Myocyte (in vitro differentiated cells): Measurements from ENCODE around the gene CYP19A1. TPM values are rescaled to one million over a fixed set of nuclear protein-coding genes. Genes with fewer than 3 reads are reported as not detected.

Experiments
- DNase-seq: peaks from one replicate; pipeline ENCODE4 v3.0.0-alpha.2; 2012; ENCODE audit warnings: low read depth
- total RNA-seq: library from RNA; depleted of rRNA; stranded (reverse); fragments of >200 nt; gene quantifications from 2 replicates; pipeline ENCODE4 v1.2.3, GENCODE V29; 2014

CYP19A1 gene
- total RNA-seq, 1 donor from 2014 or later = 5.8 TPM

GRCh38 chr15:51299187-51300015, 39.0 kb downstream of the CYP19A1 start:
- peak; percentile 82 for DNase-seq

GRCh38 chr15:51298620-51299019, 39.8 kb downstream of the CYP19A1 start:
- DNase-seq = no peak

- no peak for DNase-seq
These were observed 47.7 kb downstream of the CYP19A1 start for GRCh38 chr15:51290720-51291119.

GRCh38 chr15:51289290-51289689, 49.1 kb downstream of the CYP19A1 start:
- DNase-seq = no peak

- peak; percentile 57 for DNase-seq
These were observed 50.0 kb downstream of the CYP19A1 start for GRCh38 chr15:51288143-51289065.

GRCh38 chr15:51286816-51287215, 51.6 kb downstream of the CYP19A1 start:
- no peak for DNase-seq

GRCh38 chr15:51285399-51285798, 53.0 kb downstream of the CYP19A1 start:
- no peak for DNase-seq

GRCh38 chr15:51284871-51285270, 53.5 kb downstream of the CYP19A1 start:
- DNase-seq = no peak

GRCh38 chr15:51283026-51283425, 55.4 kb downstream of the CYP19A1 start:
- DNase-seq = no peak

- peak; percentile 34 for DNase-seq
These were observed 56.2 kb downstream of the CYP19A1 start for GRCh38 chr15:51282241-51282640.

- peak; percentile 80 for DNase-seq
These were observed 56.9 kb downstream of the CYP19A1 start for GRCh38 chr15:51281368-51281967.

- no peak for DNase-seq
These were observed 57.6 kb downstream of the CYP19A1 start for GRCh38 chr15:51280838-51281237.

- no peak for DNase-seq
These were observed 59.0 kb downstream of the CYP19A1 start for GRCh38 chr15:51279391-51279790.

GRCh38 chr15:51277101-51277500, 61.3 kb downstream of the CYP19A1 start:
- no peak for DNase-seq

GRCh38 chr15:51274956-51275355, 63.4 kb downstream of the CYP19A1 start:
- DNase-seq = no peak

GRCh38 chr15:51270706-51271105, 67.7 kb downstream of the CYP19A1 start:
- no peak for DNase-seq

- no peak for DNase-seq
These were observed 68.9 kb downstream of the CYP19A1 start for GRCh38 chr15:51269496-51269895.

- no peak for DNase-seq
These were observed 70.7 kb downstream of the CYP19A1 start for GRCh38 chr15:51267703-51268083.

GRCh38 chr15:51267051-51267702, 71.2 kb downstream of the CYP19A1 start:
- DNase-seq = peak; percentile 63

GRCh38 chr15:51266656-51267050, 71.7 kb downstream of the CYP19A1 start:
- no peak for DNase-seq

- no peak for DNase-seq
These were observed 73.3 kb downstream of the CYP19A1 start for GRCh38 chr15:51265037-51265555.
